BJ (cell line): ENCODE measurements around the gene ZNF385C. TPM values are rescaled to one million over a fixed set of nuclear protein-coding genes. Genes with fewer than 3 reads are reported as not detected.

ENCODE experiments used
- CTCF ChIA-PET: fragments of 350-600 bp; formaldehyde crosslinking; extraction: SDS; loops from one replicate; lab custom pipeline; 2021; ENCODE audit warnings: antibody characterized with exemption, inconsistent platforms; lab: Yijun Ruan, JAX
- POLR2A ChIA-PET: fragments of 300-600 bp; sonication (Branson Sonifier 250); formaldehyde crosslinking; extraction: SDS; loops from one replicate; lab custom pipeline; 2021; ENCODE audit warnings: antibody characterized with exemption; lab: Charles Lee
- DNase-seq: peaks from one replicate; pipeline ENCODE4 v3.0.0-alpha.2; 2011; ENCODE audit warnings: low read depth
- H3K27me3 ChIP-seq: 2 replicates; pipeline ENCODE4 v1.6.0; 2011; ENCODE audit warnings: low read length; ENCODE audit not compliant: control insufficient read depth, insufficient read depth
- H3K36me3 ChIP-seq: 2 replicates; pipeline ENCODE4 v1.5.1; 2011; ENCODE audit warnings: low read length; ENCODE audit not compliant: control insufficient read depth, insufficient read depth
- H3K4me3 ChIP-seq: 2 replicates; pipeline ENCODE4 v1.5.1; 2011; ENCODE audit warnings: low read depth, mild to moderate bottlenecking, control low read depth, low read length
- CTCF ChIP-seq: IDR thresholded peaks from 2 replicates; pipeline ENCODE4 v1.5.1; 2011; ENCODE audit warnings: low read depth, mild to moderate bottlenecking, control low read depth, inconsistent platforms, low read length, moderate library complexity; ENCODE audit not compliant: insufficient read depth
- polyA plus RNA-seq: library from polyadenylated mRNA; depleted of rRNA; stranded (reverse); fragments of >200 nt; gene quantifications from 2 replicates; pipeline ENCODE4 v1.2.3, GENCODE V29; 2011

ZNF385C gene
- polyA plus RNA-seq, 1 experiment: not detected

GRCh38 chr17:42118545-42118944, 20.3 kb upstream of the ZNF385C start:
- no peak overlapping the region for H3K4me3 ChIP-seq
- CTCF ChIA-PET: interaction anchor here (0.6 to 11.1 kb wide), 13 partner anchors 12 to 402 kb away, joined by 3 to 163 read pairs (median 3); partner anchors contain the start of genes CNP, DNAJC7, KCNH4 and NKIRAS2
- H3K27me3 ChIP-seq: no peaks in the 10 kb centered on the region
- peaks cover 13% of the 10 kb centered on the region for H3K36me3 ChIP-seq
- POLR2A ChIA-PET: no interaction called here
- TF ChIP-seq CTCF: peak; percentile 54
- no peak for DNase-seq

GRCh38 chr17:42118126-42118510, 19.8 kb upstream of the ZNF385C start:
- ChIA-PET CTCF (interaction anchor here (0.6 to 11.1 kb wide), 15 partner anchors 11 to 402 kb away, joined by 3 to 163 read pairs (median 3); partner anchors contain the start of genes CNP, DNAJC7, KCNH4 and NKIRAS2), POLR2A (no interaction called here)
- no peak for TF ChIP-seq CTCF
- DNase-seq: no peak
- H3K27me3 ChIP-seq: no peaks in the 10 kb centered on the region
- H3K36me3 ChIP-seq: peaks cover 15% of the 10 kb centered on the region
- no peak overlapping the region for H3K4me3 ChIP-seq

GRCh38 chr17:42117397-42118125, 19.3 kb upstream of the ZNF385C start:
- POLR2A ChIA-PET: no interaction called here

GRCh38 chr17:42116705-42117396, 18.6 kb upstream of the ZNF385C start:
- DNase-seq: peak; percentile 14
- POLR2A ChIA-PET: no interaction called here
- CTCF ChIA-PET: interaction anchor here (0.6 to 11.1 kb wide), 15 partner anchors 10 to 379 kb away, joined by 3 to 163 read pairs (median 4); partner anchors contain the start of genes CNP, DNAJC7, KCNH4 and NKIRAS2
- Histone ChIP-seq H3K36me3 (peaks cover 16% of the 10 kb centered on the region), H3K27me3 (no peaks in the 10 kb centered on the region), H3K4me3 (no peak overlapping the region)
- peak; percentile 85 for TF ChIP-seq CTCF

More at GRCh38 chr17:42117397-42118125, 19.3 kb upstream of the ZNF385C start:
- TF ChIP-seq CTCF: no peak
- no peaks in the 10 kb centered on the region for H3K27me3 ChIP-seq
- no peak for DNase-seq
- peaks cover 16% of the 10 kb centered on the region for H3K36me3 ChIP-seq
- CTCF ChIA-PET: interaction anchor here (0.6 to 11.1 kb wide), 16 partner anchors 11 to 403 kb away, joined by 3 to 163 read pairs (median 4); partner anchors contain the start of genes CNP, DNAJC7, KCNH4 and NKIRAS2
- H3K4me3 ChIP-seq: no peak overlapping the region

GRCh38 chr17:42114118-42114517, 15.8 kb upstream of the ZNF385C start:
- POLR2A ChIA-PET: no interaction called here

More at GRCh38 chr17:42114118-42114517, 15.8 kb upstream of the ZNF385C start:
- Histone ChIP-seq H3K36me3 (peaks cover 14% of the 10 kb centered on the region), H3K27me3 (no peaks in the 10 kb centered on the region), H3K4me3 (no peak overlapping the region)
- no peak for DNase-seq
- no peak for TF ChIP-seq CTCF
- CTCF ChIA-PET: interaction anchor here (0.6 to 11.1 kb wide), 9 partner anchors 14 to 152 kb away, joined by 3 to 163 read pairs (median 7); partner anchors contain the start of genes CNP, KCNH4 and ZNF385C
